Left ventricle myocardium inferior (tissue), 1 donor: ENCODE results near the gene CCDC174. TPM values are rescaled to one million over a fixed set of nuclear protein-coding genes. Genes with fewer than 3 reads are reported as not detected.

Source experiments
- DNase-seq: peaks from one replicate; pipeline ENCODE4 v3.0.0-alpha.2; 2020
- H3K27ac ChIP-seq: fragments of 200-600 bp; replicated peaks from 2 replicates; pipeline ENCODE4 v1.8.0; 2021
- H3K27me3 ChIP-seq: fragments of 200-600 bp; 2 replicates; pipeline ENCODE4 v1.8.0; 2021; ENCODE audit warnings: low read depth
- H3K36me3 ChIP-seq: fragments of 200-600 bp; 2 replicates; pipeline ENCODE4 v1.8.0; 2021
- H3K4me1 ChIP-seq: fragments of 200-600 bp; 2 replicates; pipeline ENCODE4 v1.8.0; 2021
- H3K4me3 ChIP-seq: fragments of 200-600 bp; 2 replicates; pipeline ENCODE4 v1.8.0; 2021; ENCODE audit warnings: mild to moderate bottlenecking, moderate library complexity
- H3K9me3 ChIP-seq: fragments of 200-600 bp; replicated peaks from 2 replicates; pipeline ENCODE4 v1.8.0; 2021
- CTCF ChIP-seq: fragments of 200-600 bp; IDR thresholded peaks from 2 replicates; pipeline ENCODE4 v1.8.0; 2021; ENCODE audit warnings: antibody characterized with exemption, mild to moderate bottlenecking, borderline replicate concordance
- intact Hi-C: fragments of 100-400 bp; cut with micrococcal nuclease; formaldehyde crosslinking; loops from one replicate; pipeline ENCODE4 v1.11.0; 2022
- total RNA-seq: library from RNA; stranded (reverse); fragmentation: NEBNext Ultra II Directional; extraction: Animal tissue kit (Norgen Biotek cat#: 25700); gene quantifications from one replicate; pipeline ENCODE4 v1.2.1, GENCODE V29; 2021
- donor health status: DM: no; HTN: yes; CAD: no; lungs with severe emphysema.

Gene CCDC174
- total RNA-seq, 1 donor from 2014 or later, result 11.9 TPM

DNA sequence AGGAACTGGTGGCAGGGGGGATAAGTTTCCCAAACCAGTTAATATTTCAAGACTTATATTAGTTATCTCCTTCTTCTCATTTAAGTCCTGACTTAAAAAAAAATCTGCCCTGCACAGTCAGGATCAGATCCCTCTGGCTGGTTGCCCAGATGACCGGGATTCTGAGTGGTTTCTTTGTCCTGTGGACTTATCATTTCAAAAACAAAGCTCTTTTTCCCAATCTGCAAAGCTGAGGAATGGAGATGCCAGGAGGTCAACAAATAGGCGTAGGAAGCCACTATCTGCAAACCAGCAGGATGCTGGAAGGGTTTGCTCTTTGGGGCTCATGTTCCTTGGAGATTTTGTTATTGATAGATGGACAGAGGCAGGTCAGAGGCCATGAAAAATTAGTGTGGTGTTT is 29.2 kb downstream of the CCDC174 start:
- peaks cover 9% of the 10 kb centered on the region for H3K9me3 ChIP-seq
- no peaks in the 10 kb centered on the region for H3K4me1 ChIP-seq
- H3K36me3 ChIP-seq, result no peaks in the 10 kb centered on the region
- no peak overlapping the region for H3K27ac ChIP-seq
- no peak for DNase-seq
- intact Hi-C loops, result no loop called here
- no peak overlapping the region for H3K4me3 ChIP-seq
- no peaks in the 10 kb centered on the region for H3K27me3 ChIP-seq
- no peak for TF ChIP-seq CTCF

DNA sequence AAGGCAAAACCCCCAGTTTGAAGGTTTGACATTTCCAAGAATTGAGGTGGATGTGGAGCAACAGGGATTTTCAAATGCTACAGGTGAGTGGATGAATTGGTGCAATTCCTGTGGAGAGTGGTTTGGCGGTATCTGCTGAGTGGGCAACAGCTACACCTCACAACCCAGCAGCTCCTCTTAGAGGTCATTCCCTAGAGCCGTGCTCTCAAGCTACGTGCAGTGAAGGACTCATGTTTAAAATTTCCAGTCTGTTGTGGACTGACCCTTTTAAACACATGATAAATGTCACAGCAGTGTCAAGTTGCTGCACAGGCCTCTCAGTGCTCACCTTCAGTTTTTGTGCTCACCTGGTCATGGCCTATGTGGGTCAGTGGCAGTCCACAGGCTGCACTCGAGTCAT is 32.9 kb downstream of the CCDC174 start:
- intact Hi-C loops, result no loop called here
- no peak overlapping the region for H3K27ac ChIP-seq
- no peaks in the 10 kb centered on the region for H3K36me3 ChIP-seq
- H3K9me3 ChIP-seq, result peaks cover 9% of the 10 kb centered on the region
- H3K4me3 ChIP-seq, result no peak overlapping the region
- DNase-seq, result no peak
- H3K4me1 ChIP-seq, result no peaks in the 10 kb centered on the region
- H3K27me3 ChIP-seq, result no peaks in the 10 kb centered on the region
- no peak for TF ChIP-seq CTCF

DNA sequence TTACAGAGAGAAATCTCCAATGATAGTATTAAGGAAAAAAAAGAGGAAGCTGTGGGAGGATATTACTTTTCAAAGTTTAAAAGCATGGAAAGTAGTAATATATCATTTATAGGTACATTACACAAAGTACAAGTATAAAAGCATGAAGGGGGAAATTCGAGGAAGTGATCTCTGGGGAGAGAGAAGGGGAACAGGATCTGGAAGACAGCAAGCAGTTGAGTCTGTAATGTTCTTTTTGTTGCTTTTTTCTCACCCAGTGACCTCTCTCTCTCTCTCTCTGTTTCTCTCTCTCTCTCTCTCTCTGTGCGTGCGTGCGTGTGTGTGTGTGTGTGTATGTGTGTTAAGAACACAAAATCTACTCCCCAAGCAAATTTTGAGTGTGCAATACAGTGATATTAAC is 33.6 kb downstream of the CCDC174 start:
- no peak for TF ChIP-seq CTCF
- H3K36me3 ChIP-seq, result no peaks in the 10 kb centered on the region
- H3K4me3 ChIP-seq, result no peak overlapping the region
- intact Hi-C loops, result no loop called here
- H3K9me3 ChIP-seq, result peaks cover 5% of the 10 kb centered on the region
- H3K27ac ChIP-seq, result no peak overlapping the region
- no peak for DNase-seq
- H3K4me1 ChIP-seq, result no peaks in the 10 kb centered on the region
- H3K27me3 ChIP-seq, result no peaks in the 10 kb centered on the region

- intact Hi-C loops, result no loop called here
- Histone ChIP-seq H3K36me3 (no peaks in the 10 kb centered on the region), H3K27me3 (no peaks in the 10 kb centered on the region), H3K27ac (no peak overlapping the region), H3K9me3 (no peaks in the 10 kb centered on the region), H3K4me1 (no peaks in the 10 kb centered on the region), H3K4me3 (no peak overlapping the region)
- no peak for DNase-seq
- no peak for TF ChIP-seq CTCF
These were observed 35.8 kb downstream of the CCDC174 start for GRCh38 chr3:14687360-14687759.

- no peak overlapping the region for H3K27ac ChIP-seq
- no peak overlapping the region for H3K4me3 ChIP-seq
- no peaks in the 10 kb centered on the region for H3K27me3 ChIP-seq
- H3K4me1 ChIP-seq, result no peaks in the 10 kb centered on the region
- no peak for TF ChIP-seq CTCF
- H3K9me3 ChIP-seq, result peaks cover 10% of the 10 kb centered on the region
- intact Hi-C loops, result no loop called here
- no peak for DNase-seq
- H3K36me3 ChIP-seq, result no peaks in the 10 kb centered on the region
These were observed 37.0 kb downstream of the CCDC174 start for GRCh38 chr3:14688525-14688924.
